ENCODE data around the gene MAIP1.
A peak's percentile ranks its signal among the peaks of the same experiment; 100 is the strongest.

Gene MAIP1

DNA sequence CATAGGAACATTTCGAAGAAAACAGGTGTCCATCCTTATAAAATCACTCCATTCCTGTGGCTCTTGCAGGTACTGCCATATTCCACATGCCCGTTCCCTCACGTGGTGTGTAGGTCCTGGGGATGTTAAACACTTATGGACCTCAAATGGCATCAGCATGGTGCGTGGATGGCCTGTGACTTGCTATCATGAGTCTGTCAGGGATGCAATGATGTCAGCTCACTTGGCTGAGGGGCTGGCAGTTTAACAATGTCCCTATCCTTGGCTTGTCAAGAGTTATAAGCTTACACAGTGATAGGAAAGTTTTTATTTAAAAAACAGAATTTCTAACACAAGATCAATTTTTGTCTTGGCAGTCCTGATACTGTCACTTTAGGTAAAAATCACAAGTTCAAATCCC lies 28.8 kb downstream of the MAIP1 start:
- H3K27me3 ChIP-seq (ENCODE audit: control insufficient read depth in 5 of 5, insufficient read depth in 4 of 5, low read length in 5 of 5) = no peaks in the 10 kb centered on the region
- H3K9me3 ChIP-seq (ENCODE audit: control insufficient read depth in 5 of 5, low read length in 5 of 5) = no peaks in the 10 kb centered on the region
- no peaks in the 10 kb centered on the region for H3K36me3 ChIP-seq (ENCODE audit: control insufficient read depth in 5 of 5, insufficient read depth in 5 of 5, low read length in 5 of 5)
- no peak overlapping the region for H3K9ac ChIP-seq (ENCODE audit: low read length in 5 of 5)
- peaks cover 0 to 21% (median 7%) of the 10 kb centered on the region in 5 donors for H3K4me1 ChIP-seq (ENCODE audit: control insufficient read depth in 5 of 5, insufficient read depth in 5 of 5, low read length in 5 of 5)
- no peak overlapping the region for H3K4me3 ChIP-seq (ENCODE audit: low read depth in 1 of 5, low read length in 5 of 5)
- no peak overlapping the region for H3K27ac ChIP-seq (ENCODE audit: low read depth, low read length)

DNA sequence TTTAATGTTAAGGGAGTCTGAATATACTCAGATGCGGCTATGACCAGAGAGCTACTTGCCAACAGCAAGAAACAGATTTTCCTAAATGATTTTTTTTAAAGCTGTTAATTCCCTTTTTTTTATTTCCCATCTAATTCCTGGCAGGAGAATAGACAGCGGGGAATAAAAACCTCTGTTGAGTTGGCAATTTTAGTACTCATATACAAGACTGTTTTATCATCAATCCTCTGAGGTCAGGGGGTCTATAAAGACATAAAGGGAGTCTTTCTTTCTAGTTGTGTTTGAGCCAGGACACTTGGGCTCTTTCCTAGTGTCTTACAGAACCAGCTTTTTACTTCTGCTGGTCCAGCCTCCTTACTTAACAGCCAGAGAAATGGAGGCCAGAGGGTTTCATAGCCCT lies 29.4 kb downstream of the MAIP1 start:
- peaks cover 0 to 17% (median 4%) of the 10 kb centered on the region in 5 donors for H3K4me1 ChIP-seq (ENCODE audit: control insufficient read depth in 5 of 5, insufficient read depth in 5 of 5, low read length in 5 of 5)
- no peaks in the 10 kb centered on the region for H3K9me3 ChIP-seq (ENCODE audit: control insufficient read depth in 5 of 5, low read length in 5 of 5)
- no peak overlapping the region for H3K4me3 ChIP-seq (ENCODE audit: low read depth in 1 of 5, low read length in 5 of 5)
- no peaks in the 10 kb centered on the region for H3K36me3 ChIP-seq (ENCODE audit: control insufficient read depth in 5 of 5, insufficient read depth in 5 of 5, low read length in 5 of 5)
- H3K9ac ChIP-seq (ENCODE audit: low read length in 5 of 5) = no peak overlapping the region
- no peaks in the 10 kb centered on the region for H3K27me3 ChIP-seq (ENCODE audit: control insufficient read depth in 5 of 5, insufficient read depth in 4 of 5, low read length in 5 of 5)
- no peak overlapping the region for H3K27ac ChIP-seq (ENCODE audit: low read depth, low read length)

- no peaks in the 10 kb centered on the region for H3K27me3 ChIP-seq (ENCODE audit: control insufficient read depth in 5 of 5, insufficient read depth in 4 of 5, low read length in 5 of 5)
Measured at GRCh38 chr2:199985625-199986207, 30.3 kb downstream of the MAIP1 start.

DNA sequence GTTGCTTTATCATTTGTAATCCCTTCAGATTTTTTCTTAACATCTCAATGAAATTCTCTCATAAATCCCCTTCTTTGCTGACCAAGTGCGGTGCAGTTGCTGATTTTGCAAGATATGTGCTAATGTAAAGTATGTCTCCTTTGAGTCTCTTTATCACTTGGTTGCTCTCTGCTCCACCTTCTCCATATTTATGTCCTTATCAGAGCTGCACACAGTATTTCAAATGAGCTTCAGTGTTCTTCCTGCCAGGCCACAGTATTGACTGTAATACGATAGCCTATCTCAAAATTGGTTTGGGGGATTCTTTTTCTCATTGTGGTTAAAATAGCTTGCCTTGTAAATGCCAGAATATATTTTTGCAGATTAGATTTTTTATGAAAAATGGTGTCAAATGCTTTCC lies 32.2 kb downstream of the MAIP1 start:
- H3K27ac ChIP-seq (ENCODE audit: low read depth, low read length) = no peak overlapping the region
- no peaks in the 10 kb centered on the region for H3K9me3 ChIP-seq (ENCODE audit: control insufficient read depth in 5 of 5, low read length in 5 of 5)
- H3K27me3 ChIP-seq (ENCODE audit: control insufficient read depth in 5 of 5, insufficient read depth in 4 of 5, low read length in 5 of 5) = no peaks in the 10 kb centered on the region
- H3K4me1 ChIP-seq (ENCODE audit: control insufficient read depth in 5 of 5, insufficient read depth in 5 of 5, low read length in 5 of 5) = peaks cover 0 to 14% (median 0%) of the 10 kb centered on the region in 5 donors
- H3K36me3 ChIP-seq (ENCODE audit: control insufficient read depth in 5 of 5, insufficient read depth in 5 of 5, low read length in 5 of 5) = no peaks in the 10 kb centered on the region
- no peak overlapping the region for H3K4me3 ChIP-seq (ENCODE audit: low read depth in 1 of 5, low read length in 5 of 5)
- H3K9ac ChIP-seq (ENCODE audit: low read length in 5 of 5) = no peak overlapping the region

More at GRCh38 chr2:199985625-199986207, 30.3 kb downstream of the MAIP1 start:
- no peak overlapping the region for H3K27ac ChIP-seq (ENCODE audit: low read depth, low read length)
- H3K9me3 ChIP-seq (ENCODE audit: control insufficient read depth in 5 of 5, low read length in 5 of 5) = no peaks in the 10 kb centered on the region
- H3K9ac ChIP-seq (ENCODE audit: low read length in 5 of 5) = no peak overlapping the region
- no peaks in the 10 kb centered on the region for H3K36me3 ChIP-seq (ENCODE audit: control insufficient read depth in 5 of 5, insufficient read depth in 5 of 5, low read length in 5 of 5)
- peaks cover 0 to 14% (median 0%) of the 10 kb centered on the region in 5 donors for H3K4me1 ChIP-seq (ENCODE audit: control insufficient read depth in 5 of 5, insufficient read depth in 5 of 5, low read length in 5 of 5)
- H3K4me3 ChIP-seq (ENCODE audit: low read depth in 1 of 5, low read length in 5 of 5) = no peak overlapping the region

- Histone ChIP-seq H3K27ac (ENCODE audit: low read depth, low read length) (no peak overlapping the region), H3K9ac (ENCODE audit: low read length in 5 of 5) (peak overlapping the region in 1 of 5 donors; percentile 37)
Measured at GRCh38 chr2:199988151-199988550, 32.8 kb downstream of the MAIP1 start.

GRCh38 chr2:199989822-199990221 lies 34.4 kb downstream of the MAIP1 start:
- Histone ChIP-seq H3K4me3 (ENCODE audit: low read depth in 1 of 5, low read length in 5 of 5) (no peak overlapping the region), H3K9ac (ENCODE audit: low read length in 5 of 5) (no peak overlapping the region), H3K4me1 (ENCODE audit: control insufficient read depth in 5 of 5, insufficient read depth in 5 of 5, low read length in 5 of 5) (peaks cover 0 to 14% (median 0%) of the 10 kb centered on the region in 5 donors), H3K27me3 (ENCODE audit: control insufficient read depth in 5 of 5, insufficient read depth in 4 of 5, low read length in 5 of 5) (no peaks in the 10 kb centered on the region), H3K9me3 (ENCODE audit: control insufficient read depth in 5 of 5, low read length in 5 of 5) (no peaks in the 10 kb centered on the region), H3K36me3 (ENCODE audit: control insufficient read depth in 5 of 5, insufficient read depth in 5 of 5, low read length in 5 of 5) (no peaks in the 10 kb centered on the region), H3K27ac (ENCODE audit: low read depth, low read length) (no peak overlapping the region)

More at GRCh38 chr2:199988151-199988550, 32.8 kb downstream of the MAIP1 start:
- no peaks in the 10 kb centered on the region for H3K9me3 ChIP-seq (ENCODE audit: control insufficient read depth in 5 of 5, low read length in 5 of 5)
- no peaks in the 10 kb centered on the region for H3K27me3 ChIP-seq (ENCODE audit: control insufficient read depth in 5 of 5, insufficient read depth in 4 of 5, low read length in 5 of 5)
- no peaks in the 10 kb centered on the region for H3K36me3 ChIP-seq (ENCODE audit: control insufficient read depth in 5 of 5, insufficient read depth in 5 of 5, low read length in 5 of 5)
- H3K4me1 ChIP-seq (ENCODE audit: control insufficient read depth in 5 of 5, insufficient read depth in 5 of 5, low read length in 5 of 5) = peaks cover 0 to 14% (median 0%) of the 10 kb centered on the region in 5 donors
- peak overlapping the region in 2 of 5 donors; percentile 6 to 28 for H3K4me3 ChIP-seq (ENCODE audit: low read depth in 1 of 5, low read length in 5 of 5)

DNA sequence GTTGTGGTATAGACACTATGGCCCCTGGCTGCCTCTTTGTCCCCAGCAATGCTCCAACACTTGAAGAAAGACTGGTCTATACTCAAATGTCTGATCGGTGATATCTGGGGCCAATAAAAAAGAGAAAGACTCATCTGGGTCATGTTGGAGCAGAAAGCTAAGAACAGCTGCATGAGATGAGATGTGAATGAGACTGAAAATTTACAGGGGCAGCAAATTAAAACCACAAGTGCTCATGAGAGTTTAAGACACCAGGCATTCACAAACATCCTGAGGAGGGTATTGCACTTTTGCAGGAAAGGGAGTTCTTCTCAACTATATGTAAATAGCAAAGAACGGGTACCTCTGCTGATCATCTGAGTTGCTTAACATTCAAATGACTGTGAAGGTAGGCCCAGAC lies 36.3 kb downstream of the MAIP1 start:
- Histone ChIP-seq H3K27ac (ENCODE audit: low read depth, low read length) (no peak overlapping the region), H3K9me3 (ENCODE audit: control insufficient read depth in 5 of 5, low read length in 5 of 5) (no peaks in the 10 kb centered on the region), H3K4me1 (ENCODE audit: control insufficient read depth in 5 of 5, insufficient read depth in 5 of 5, low read length in 5 of 5) (peaks cover 0 to 10% (median 0%) of the 10 kb centered on the region in 5 donors), H3K36me3 (ENCODE audit: control insufficient read depth in 5 of 5, insufficient read depth in 5 of 5, low read length in 5 of 5) (no peaks in the 10 kb centered on the region), H3K27me3 (ENCODE audit: control insufficient read depth in 5 of 5, insufficient read depth in 4 of 5, low read length in 5 of 5) (no peaks in the 10 kb centered on the region), H3K9ac (ENCODE audit: low read length in 5 of 5) (no peak overlapping the region), H3K4me3 (ENCODE audit: low read depth in 1 of 5, low read length in 5 of 5) (no peak overlapping the region)

- Histone ChIP-seq H3K27me3 (ENCODE audit: control insufficient read depth in 5 of 5, insufficient read depth in 4 of 5, low read length in 5 of 5) (no peaks in the 10 kb centered on the region), H3K9me3 (ENCODE audit: control insufficient read depth in 5 of 5, low read length in 5 of 5) (no peaks in the 10 kb centered on the region), H3K36me3 (ENCODE audit: control insufficient read depth in 5 of 5, insufficient read depth in 5 of 5, low read length in 5 of 5) (no peaks in the 10 kb centered on the region), H3K4me3 (ENCODE audit: low read depth in 1 of 5, low read length in 5 of 5) (no peak overlapping the region), H3K9ac (ENCODE audit: low read length in 5 of 5) (no peak overlapping the region), H3K4me1 (ENCODE audit: control insufficient read depth in 5 of 5, insufficient read depth in 5 of 5, low read length in 5 of 5) (peaks cover 0 to 10% (median 0%) of the 10 kb centered on the region in 5 donors), H3K27ac (ENCODE audit: low read depth, low read length) (no peak overlapping the region)
Measured at GRCh38 chr2:199992296-199992695, 36.9 kb downstream of the MAIP1 start.

GRCh38 chr2:199994371-199994770 lies 39.0 kb downstream of the MAIP1 start:
- Histone ChIP-seq H3K4me3 (ENCODE audit: low read depth in 1 of 5, low read length in 5 of 5) (no peak overlapping the region), H3K36me3 (ENCODE audit: control insufficient read depth in 5 of 5, insufficient read depth in 5 of 5, low read length in 5 of 5) (no peaks in the 10 kb centered on the region), H3K27ac (ENCODE audit: low read depth, low read length) (no peak overlapping the region), H3K27me3 (ENCODE audit: control insufficient read depth in 5 of 5, insufficient read depth in 4 of 5, low read length in 5 of 5) (no peaks in the 10 kb centered on the region), H3K4me1 (ENCODE audit: control insufficient read depth in 5 of 5, insufficient read depth in 5 of 5, low read length in 5 of 5) (no peaks in the 10 kb centered on the region), H3K9me3 (ENCODE audit: control insufficient read depth in 5 of 5, low read length in 5 of 5) (no peaks in the 10 kb centered on the region), H3K9ac (ENCODE audit: low read length in 5 of 5) (no peak overlapping the region)

DNA sequence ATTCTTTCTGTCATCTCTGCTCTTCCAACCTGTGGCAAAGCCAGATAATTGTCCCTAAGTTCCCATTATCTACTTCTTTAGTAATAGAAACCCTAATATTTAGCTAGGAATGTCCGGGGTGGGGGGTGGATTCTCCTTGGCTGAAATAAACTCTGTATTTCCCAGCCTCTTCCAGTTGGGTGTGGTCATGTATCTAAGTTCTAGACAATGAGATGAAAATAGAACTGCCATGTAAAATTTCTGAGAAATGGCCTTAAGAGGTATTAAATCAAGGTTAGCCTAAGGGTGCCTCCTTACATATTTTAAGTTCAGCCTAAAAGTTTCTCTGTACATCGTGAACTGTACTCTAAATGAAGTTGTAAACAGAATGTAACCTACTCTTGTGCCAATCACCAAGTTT lies 39.5 kb downstream of the MAIP1 start:
- no peak overlapping the region for H3K9ac ChIP-seq (ENCODE audit: low read length in 5 of 5)
- no peaks in the 10 kb centered on the region for H3K4me1 ChIP-seq (ENCODE audit: control insufficient read depth in 5 of 5, insufficient read depth in 5 of 5, low read length in 5 of 5)
- H3K4me3 ChIP-seq (ENCODE audit: low read depth in 1 of 5, low read length in 5 of 5) = no peak overlapping the region
- no peaks in the 10 kb centered on the region for H3K27me3 ChIP-seq (ENCODE audit: control insufficient read depth in 5 of 5, insufficient read depth in 4 of 5, low read length in 5 of 5)
- H3K9me3 ChIP-seq (ENCODE audit: control insufficient read depth in 5 of 5, low read length in 5 of 5) = no peaks in the 10 kb centered on the region
- no peak overlapping the region for H3K27ac ChIP-seq (ENCODE audit: low read depth, low read length)
- no peaks in the 10 kb centered on the region for H3K36me3 ChIP-seq (ENCODE audit: control insufficient read depth in 5 of 5, insufficient read depth in 5 of 5, low read length in 5 of 5)
